Naive thymus-derived CD8-positive, alpha-beta T cell (primary cell): ENCODE data around the gene KIF3B. TPM values are rescaled to one million over a fixed set of nuclear protein-coding genes. Genes with fewer than 3 reads are reported as not detected.
A peak's percentile ranks its signal among the peaks of the same experiment; 100 is the strongest.

Experiments
- ATAC-seq, 2 donors: fragments of 150-1000 bp; cut with Tn5 transposase in 1 of 2; sonication (Bioruptor Pico), chemical (Tn5 transposase) in 1 of 2; 1 replicate in 1 of 2; 2 replicates in 1 of 2; pipeline ENCODE4 v1.10.0; 2021; ENCODE audit warnings: mild to moderate bottlenecking in 2 of 2, moderate library complexity in 2 of 2
- POLR2A ChIA-PET: fragments of 350-600 bp; sonication (Branson Sonifier 250); formaldehyde crosslinking; loops from one replicate; lab custom pipeline; 2021; ENCODE audit warnings: antibody characterized with exemption; lab: Charles Lee
- DNase-seq, 10 donors: peaks; one replicate each; pipeline versions ENCODE4 v3.0.0 to v3.0.0-alpha.2; 2020 to 2022
- H3K27ac Mint-ChIP-seq, 10 donors: one replicate each; pipeline ENCODE4 v1.8.0; 2020 to 2022; ENCODE audit warnings: mild to moderate bottlenecking in 10 of 10, mixed read lengths in 10 of 10, moderate library complexity in 4 of 10, inconsistent platforms in 1 of 10
- H3K27me3 Mint-ChIP-seq, 5 donors: one replicate each; pipeline ENCODE4 v1.8.0; 2021 to 2022; ENCODE audit warnings: mixed read lengths in 5 of 5
- H3K36me3 Mint-ChIP-seq, 3 donors: one replicate each; pipeline ENCODE4 v1.8.0; 2020 to 2022; ENCODE audit warnings: mixed read lengths in 3 of 3, mild to moderate bottlenecking in 2 of 3, inconsistent platforms in 1 of 3
- H3K4me1 Mint-ChIP-seq, 4 donors: one replicate each; pipeline ENCODE4 v1.8.0; 2021 to 2022; ENCODE audit warnings: mixed read lengths in 4 of 4
- H3K4me3 Mint-ChIP-seq, 10 donors: one replicate each; pipeline ENCODE4 v1.8.0; 2020 to 2022; ENCODE audit warnings: mild to moderate bottlenecking in 10 of 10, mixed read lengths in 10 of 10, moderate library complexity in 6 of 10, inconsistent platforms in 1 of 10
- H3K9me3 Mint-ChIP-seq, 9 donors: one replicate each; pipeline ENCODE4 v1.8.0; 2020 to 2022; ENCODE audit warnings: mixed read lengths in 9 of 9, mild to moderate bottlenecking in 3 of 9, inconsistent platforms in 1 of 9, moderate library complexity in 1 of 9
- polyA plus RNA-seq, 3 donors: library from polyadenylated mRNA; unstranded; fragments of 300-500 nt; fragmentation: Illumina TruSeq; gene quantifications; one replicate each; pipeline ENCODE4 v1.2.3, GENCODE V29; 2021
- total RNA-seq, 8 experiments: library from RNA in 2 of 8; stranded (reverse) in 2 of 8; gene quantifications; one replicate each; pipeline ENCODE4 v1.2.3 and lab custom pipeline; 2021 to 2026

The KIF3B gene
- total and polyA plus RNA-seq, 5 experiments from 2014 or later = 2.2 to 11.4 (median 3.2) TPM

- Mint-ChIP-seq H3K27ac (peak overlapping the region in 3 of 10 donors; percentile 10 to 51 (median 19)), H3K36me3 (peaks cover 6 to 32% (median 15%) of the 10 kb centered on the region in 3 donors), H3K9me3 (no peaks in the 10 kb centered on the region), H3K4me1 (no peaks in the 10 kb centered on the region), H3K4me3 (no peak overlapping the region), H3K27me3 (no peaks in the 10 kb centered on the region)
- no peak for DNase-seq
- no peak for ATAC-seq
- POLR2A ChIA-PET = interaction anchor here (0.6 kb wide), 1 partner anchor 32 kb away, joined by 3 read pairs; the partner anchor contains the start of gene ASXL1
Observed at GRCh38 chr20:32325706-32326503, 48.5 kb downstream of the KIF3B start.

- Mint-ChIP-seq H3K4me1 (no peaks in the 10 kb centered on the region), H3K36me3 (peaks cover 6 to 38% (median 15%) of the 10 kb centered on the region in 3 donors), H3K27me3 (no peaks in the 10 kb centered on the region), H3K27ac (peak overlapping the region in 2 of 10 donors; percentile 19 to 51), H3K4me3 (no peak overlapping the region), H3K9me3 (no peaks in the 10 kb centered on the region)
- POLR2A ChIA-PET = no interaction called here
- no peak for ATAC-seq
- DNase-seq = no peak
Observed at GRCh38 chr20:32326504-32326845, 49.0 kb downstream of the KIF3B start.

GRCh38 chr20:32327087-32327681 lies 49.7 kb downstream of the KIF3B start:
- no peak for ATAC-seq
- POLR2A ChIA-PET = no interaction called here
- no peak for DNase-seq
- H3K4me1 Mint-ChIP-seq = no peaks in the 10 kb centered on the region
- H3K4me3 Mint-ChIP-seq = no peak overlapping the region
- H3K27me3 Mint-ChIP-seq = no peaks in the 10 kb centered on the region
- H3K27ac Mint-ChIP-seq = peak overlapping the region in 2 of 10 donors; percentile 7 to 23
- H3K36me3 Mint-ChIP-seq = peaks cover 6 to 45% (median 15%) of the 10 kb centered on the region in 3 donors
- H3K9me3 Mint-ChIP-seq = no peaks in the 10 kb centered on the region

- POLR2A ChIA-PET = interaction anchor here (0.5 kb wide), 1 partner anchor 59 kb away, joined by 4 read pairs; no protein-coding TSS in a partner anchor
- Mint-ChIP-seq H3K36me3 (peaks cover 6 to 63% (median 15%) of the 10 kb centered on the region in 3 donors), H3K4me1 (peaks cover 0 to 16% (median under 1%) of the 10 kb centered on the region in 4 donors), H3K27ac (peak overlapping the region in 1 of 10 donors; percentile 44), H3K4me3 (no peak overlapping the region), H3K9me3 (no peaks in the 10 kb centered on the region), H3K27me3 (no peaks in the 10 kb centered on the region)
- DNase-seq (no peak), ATAC-seq (no peak)
Observed at GRCh38 chr20:32329817-32330554, 52.5 kb downstream of the KIF3B start.

- peaks cover 6 to 64% (median 15%) of the 10 kb centered on the region in 3 donors for H3K36me3 Mint-ChIP-seq
- no peak for ATAC-seq
Observed at GRCh38 chr20:32330555-32330897, 53.1 kb downstream of the KIF3B start.

GRCh38 chr20:32332614-32333013 lies 55.2 kb downstream of the KIF3B start:
- no peaks in the 10 kb centered on the region for H3K27me3 Mint-ChIP-seq

More at GRCh38 chr20:32330555-32330897, 53.1 kb downstream of the KIF3B start:
- Mint-ChIP-seq H3K9me3 (no peaks in the 10 kb centered on the region), H3K27ac (peak overlapping the region in 2 of 10 donors; percentile 5 to 36), H3K27me3 (no peaks in the 10 kb centered on the region), H3K4me1 (peaks cover 0 to 16% (median under 1%) of the 10 kb centered on the region in 4 donors), H3K4me3 (no peak overlapping the region)
- no peak for DNase-seq
- POLR2A ChIA-PET = no interaction called here

GRCh38 chr20:32333181-32333987 lies 55.9 kb downstream of the KIF3B start:
- Mint-ChIP-seq H3K27ac (peak overlapping the region in 5 of 10 donors; percentile 57 to 91 (median 64)), H3K4me3 (no peak overlapping the region), H3K9me3 (no peaks in the 10 kb centered on the region), H3K4me1 (peaks cover 3 to 21% (median 7%) of the 10 kb centered on the region in 4 donors), H3K36me3 (peaks cover 0 to 46% (median 5%) of the 10 kb centered on the region in 3 donors), H3K27me3 (no peaks in the 10 kb centered on the region)
- POLR2A ChIA-PET = no interaction called here
- no peak for ATAC-seq
- DNase-seq = no peak

More at GRCh38 chr20:32332614-32333013, 55.2 kb downstream of the KIF3B start:
- POLR2A ChIA-PET = interaction anchor here (0.5 kb wide), 1 partner anchor 14 kb away, joined by 4 read pairs; no protein-coding TSS in a partner anchor
- H3K9me3 Mint-ChIP-seq = no peaks in the 10 kb centered on the region
- peak overlapping the region in 1 of 10 donors; percentile 29 for H3K27ac Mint-ChIP-seq
- peaks cover 3 to 21% (median 7%) of the 10 kb centered on the region in 4 donors for H3K4me1 Mint-ChIP-seq
- peaks cover 0 to 49% (median 5%) of the 10 kb centered on the region in 3 donors for H3K36me3 Mint-ChIP-seq
- no peak for DNase-seq
- no peak for ATAC-seq
- H3K4me3 Mint-ChIP-seq = no peak overlapping the region

- Mint-ChIP-seq H3K4me3 (peak overlapping the region in 1 of 10 donors; percentile 76), H3K27ac (peak overlapping the region in 7 of 10 donors; percentile 36 to 91 (median 64)), H3K9me3 (no peaks in the 10 kb centered on the region), H3K4me1 (peaks cover 3 to 21% (median 7%) of the 10 kb centered on the region in 4 donors), H3K36me3 (peaks cover 0 to 46% (median 5%) of the 10 kb centered on the region in 3 donors), H3K27me3 (no peaks in the 10 kb centered on the region)
- ATAC-seq = no peak
- DNase-seq = peak in 1 of 10 donors; percentile 10
- POLR2A ChIA-PET = no interaction called here
Observed at GRCh38 chr20:32333988-32334885, 56.8 kb downstream of the KIF3B start.

GRCh38 chr20:32336918-32337347 lies 59.5 kb downstream of the KIF3B start:
- peak in 4 of 10 donors; percentile 18 to 49 (median 42) for DNase-seq
- Mint-ChIP-seq H3K27me3 (no peaks in the 10 kb centered on the region), H3K4me3 (peak overlapping the region in 1 of 10 donors; percentile 32), H3K27ac (peak overlapping the region in 6 of 10 donors; percentile 12 to 51 (median 41)), H3K36me3 (peaks cover 0 to 27% (median 0%) of the 10 kb centered on the region in 3 donors), H3K4me1 (peaks cover 3 to 21% (median 7%) of the 10 kb centered on the region in 4 donors), H3K9me3 (no peaks in the 10 kb centered on the region)
- peak; percentile 68 to 71 for ATAC-seq
- POLR2A ChIA-PET = interaction anchor here (0.7 kb wide), 1 partner anchor 192 kb away, joined by 3 read pairs; no protein-coding TSS in a partner anchor

- Mint-ChIP-seq H3K9me3 (no peaks in the 10 kb centered on the region), H3K27me3 (no peaks in the 10 kb centered on the region), H3K27ac (peak overlapping the region in 2 of 10 donors; percentile 43 to 53), H3K36me3 (peaks cover 0 to 17% (median 0%) of the 10 kb centered on the region in 3 donors), H3K4me3 (no peak overlapping the region), H3K4me1 (peaks cover 3 to 18% (median 7%) of the 10 kb centered on the region in 4 donors)
- ATAC-seq = no peak
- POLR2A ChIA-PET = interaction anchor here (0.8 kb wide), 1 partner anchor 97 kb away, joined by 4 read pairs; no protein-coding TSS in a partner anchor
- DNase-seq = no peak
Observed at GRCh38 chr20:32337937-32338661, 60.6 kb downstream of the KIF3B start.
